Small intestine (tissue), 7 donors: ENCODE measurements around the gene KIZ. TPM values are rescaled to one million over a fixed set of nuclear protein-coding genes. Genes with fewer than 3 reads are reported as not detected.

Source experiments
- DNase-seq, 2 donors: peaks; one replicate each; pipeline versions ENCODE4 v3.0.0 to v3.0.0-alpha.2; 2013
- FAIRE-seq: peaks from 2 replicates; lab custom pipeline; 2012; peaks lifted over from hg19 to GRCh38; lab: Jason Lieb, UNC
- H3K27ac ChIP-seq, 3 donors: one replicate each; pipeline ENCODE4 v1.5.1; 2013; ENCODE audit warnings: low read length in 2 of 3, mild to moderate bottlenecking in 2 of 3, control low read depth in 1 of 3, inconsistent platforms in 1 of 3, low read depth in 1 of 3, moderate library complexity in 1 of 3
- H3K27me3 ChIP-seq, 3 donors: one replicate each; pipeline ENCODE4 v1.6.1; 2013; ENCODE audit warnings: low read length in 3 of 3, inconsistent platforms in 1 of 3; ENCODE audit not compliant: control insufficient read depth in 3 of 3, insufficient read depth in 3 of 3
- H3K36me3 ChIP-seq, 3 donors: one replicate each; pipeline ENCODE4 v1.6.1; 2013; ENCODE audit warnings: low read length in 3 of 3, inconsistent platforms in 1 of 3, low read depth in 1 of 3, mild to moderate bottlenecking in 1 of 3, moderate library complexity in 1 of 3; ENCODE audit not compliant: control insufficient read depth in 3 of 3, insufficient read depth in 2 of 3
- H3K4me1 ChIP-seq, 3 donors: one replicate each; pipeline ENCODE4 v1.6.1; 2013; ENCODE audit warnings: low read length in 2 of 3, inconsistent platforms in 1 of 3, low read depth in 1 of 3, mild to moderate bottlenecking in 1 of 3, moderate library complexity in 1 of 3; ENCODE audit not compliant: control insufficient read depth in 3 of 3, insufficient read depth in 2 of 3
- H3K4me3 ChIP-seq, 3 donors: one replicate each; pipeline ENCODE4 v1.5.1; 2013; ENCODE audit warnings: low read length in 3 of 3, control low read depth in 1 of 3, inconsistent platforms in 1 of 3, low read depth in 1 of 3, mild to moderate bottlenecking in 1 of 3, moderate library complexity in 1 of 3
- H3K9me3 ChIP-seq, 2 donors: one replicate each; pipeline ENCODE4 v1.6.1; 2013; ENCODE audit warnings: low read depth in 1 of 2, low read length in 1 of 2; ENCODE audit not compliant: control insufficient read depth in 2 of 2, insufficient read depth in 1 of 2
- WGBS, 3 donors: extraction: QIAGEN DNeasy Blood & Tissue Kit; methylation state at CpG; one replicate each; pipeline ENCODE4 v1.1.7; 2013; 5-methylcytosine and 5-hydroxymethylcytosine counted together
- polyA plus RNA-seq, 4 donors: library from polyadenylated mRNA; stranded (reverse) in 3 of 4; unstranded in 1 of 4; fragments of 200-250 nt in 3 of 4; fragments of 120-200 nt in 1 of 4; gene quantifications; one replicate each; pipeline versions ENCODE4 v1.2.1 to v1.2.3, GENCODE V29; 2013
- donor health status: healthy with polysubstance abuse.
- donor health status: control.
- donor health status: control.
- donor health status: Bipolar disorder and iron deficiency.
- donor health status: healthy.

KIZ gene
- polyA plus RNA-seq, 4 donors, result 11.7 to 38.4 (median 20.1) TPM

DNA sequence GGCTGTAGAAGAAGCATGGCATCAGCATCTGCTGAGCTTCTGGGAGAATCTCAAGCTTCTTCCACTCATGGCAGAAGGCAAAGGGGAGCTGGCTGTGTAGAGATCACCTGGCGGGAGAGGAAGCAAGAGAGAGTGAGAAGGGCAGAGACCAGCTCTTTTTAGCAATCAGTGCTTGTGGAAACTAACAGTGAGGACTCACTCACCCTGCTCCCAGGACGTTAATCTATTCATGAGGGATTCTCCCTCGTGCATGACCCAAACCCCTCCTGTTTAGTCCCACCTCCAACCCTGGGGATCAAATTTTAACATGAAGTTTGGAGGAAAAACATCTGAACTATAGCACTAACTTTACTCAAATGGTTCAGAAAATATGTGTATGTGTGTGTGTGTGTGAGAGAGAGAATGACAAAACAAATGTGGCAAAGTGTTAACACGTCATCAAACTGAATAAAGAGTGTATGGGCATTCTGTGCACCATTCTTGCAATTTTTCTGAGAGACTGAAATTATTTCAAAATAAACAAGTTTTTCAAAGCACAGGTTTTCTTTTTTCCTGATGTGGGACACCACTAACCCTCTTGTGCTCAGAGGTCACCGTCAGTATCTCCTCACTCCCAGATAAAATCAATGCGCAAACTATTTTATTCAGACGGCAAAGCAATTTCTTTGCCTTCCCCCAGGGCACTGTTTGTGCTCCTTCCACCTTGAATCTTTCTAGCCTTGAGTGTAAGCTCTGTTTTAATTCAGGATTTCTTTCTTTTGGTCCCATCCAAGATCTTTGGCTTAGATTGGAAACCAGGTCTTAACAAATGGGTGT is 154.0 kb downstream of the KIZ start:
- Histone ChIP-seq H3K27me3 (no peaks in the 10 kb centered on the region), H3K9me3 (no peaks in the 10 kb centered on the region), H3K27ac (no peak overlapping the region), H3K4me3 (no peak overlapping the region), H3K36me3 (no peaks in the 10 kb centered on the region), H3K4me1 (peaks cover 0 to 3% (median 0%) of the 10 kb centered on the region in 3 donors)
- FAIRE-seq (no peak), DNase-seq (no peak)
- WGBS, 3 donors, result 48 to 58% (median 50%) methylated on average over 7 of the region's 7 CpGs

DNA sequence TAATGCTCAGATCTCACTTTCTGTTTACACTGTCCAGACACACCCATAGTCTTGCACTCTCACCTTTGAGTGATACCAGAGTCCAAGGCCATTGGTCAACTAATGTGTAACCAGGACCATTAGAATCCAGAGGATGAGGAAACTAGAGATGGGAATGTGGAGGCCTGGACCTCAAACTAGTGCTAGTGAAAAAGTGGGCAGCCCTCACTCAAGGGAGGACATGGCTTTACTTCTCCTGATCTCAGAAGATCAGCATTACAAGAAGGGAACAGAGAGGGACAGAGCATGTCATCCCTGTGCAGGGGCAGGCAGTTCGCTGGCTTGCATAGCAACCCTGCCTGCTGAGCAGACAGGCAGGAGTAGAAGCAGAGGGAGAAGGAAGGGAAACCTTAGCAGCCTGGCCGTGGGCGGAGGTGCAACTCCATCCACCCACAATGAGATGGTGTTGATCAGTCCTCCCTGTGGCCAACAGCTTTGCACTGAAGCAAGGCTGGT is 154.7 kb downstream of the KIZ start:
- no peak overlapping the region for H3K27ac ChIP-seq
- H3K4me1 ChIP-seq, result peaks cover 0 to 3% (median 0%) of the 10 kb centered on the region in 3 donors
- FAIRE-seq, result no peak
- no peaks in the 10 kb centered on the region for H3K27me3 ChIP-seq
- WGBS, 3 donors, result 62 to 71% (median 67%) methylated on average over 3 of the region's 3 CpGs
- peak in 1 of 2 donors; percentile 82 for DNase-seq
- H3K9me3 ChIP-seq, result no peaks in the 10 kb centered on the region
- H3K4me3 ChIP-seq, result no peak overlapping the region
- H3K36me3 ChIP-seq, result no peaks in the 10 kb centered on the region

DNA sequence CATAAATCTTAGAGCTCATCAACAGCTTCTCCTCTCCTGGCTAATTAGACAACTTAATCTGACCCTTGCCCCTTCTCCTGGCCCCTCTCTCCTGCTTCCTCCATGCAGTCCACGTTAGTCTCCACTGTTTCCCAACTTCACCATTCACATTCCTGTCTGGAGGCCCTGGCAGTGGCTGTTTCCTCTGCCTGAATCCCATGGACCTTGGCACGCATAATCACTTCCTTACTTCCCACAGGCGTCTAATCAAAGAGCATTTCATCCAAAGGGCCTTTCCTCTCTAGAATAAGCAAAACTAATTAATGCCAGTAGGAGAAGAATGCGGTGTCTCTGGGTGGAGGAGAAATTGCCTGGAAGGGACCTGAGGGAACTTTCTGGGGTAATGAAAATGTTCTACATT is 160.9 kb downstream of the KIZ start:
- H3K9me3 ChIP-seq, result peaks cover 0 to 6% of the 10 kb centered on the region in 2 donors
- FAIRE-seq (no peak), DNase-seq (peak; percentile 24 to 27)
- H3K27me3 ChIP-seq, result peaks cover 0 to 5% (median 0%) of the 10 kb centered on the region in 3 donors
- H3K27ac ChIP-seq, result no peak overlapping the region
- 36 to 52% (median 48%) methylated on average over 4 of the region's 4 CpGs for WGBS, 3 donors
- no peak overlapping the region for H3K4me3 ChIP-seq
- H3K4me1 ChIP-seq, result no peaks in the 10 kb centered on the region
- no peaks in the 10 kb centered on the region for H3K36me3 ChIP-seq

DNA sequence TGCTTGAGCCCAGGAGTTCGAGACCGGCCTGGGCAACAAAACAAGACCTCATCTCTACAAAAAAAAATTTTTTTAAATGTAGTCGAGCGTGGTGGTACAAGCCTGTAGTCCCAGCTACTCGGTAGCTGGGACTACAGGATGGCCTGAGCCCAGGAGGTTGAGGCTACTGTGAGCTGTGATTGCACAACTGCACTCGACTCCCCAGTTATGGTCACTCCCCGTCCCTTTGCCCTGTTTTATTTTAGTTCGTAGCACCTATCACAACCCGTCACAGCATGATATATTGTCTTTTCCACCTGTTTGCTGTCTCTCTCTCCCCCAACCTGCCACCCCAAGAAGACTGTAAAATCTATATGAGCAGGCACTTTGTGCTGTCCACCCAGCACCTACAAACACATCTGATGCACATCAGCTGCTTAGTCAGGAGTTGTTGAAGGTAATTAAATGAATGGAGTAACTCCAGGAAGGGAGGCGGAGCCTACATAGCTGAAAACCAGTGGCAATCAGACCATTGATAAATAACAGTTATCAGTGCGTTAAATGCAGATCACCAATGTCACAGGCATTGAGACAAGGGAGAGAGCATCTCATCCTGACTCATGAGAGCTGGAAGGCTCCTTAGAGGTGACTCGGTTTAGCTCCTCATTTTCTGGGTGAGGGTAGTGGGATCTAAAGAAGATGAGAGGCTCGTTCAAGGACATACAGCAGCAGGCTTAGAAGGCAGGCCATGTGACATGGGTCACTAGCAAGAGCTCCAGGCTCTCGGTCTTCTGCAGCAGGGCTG is 162.9 kb downstream of the KIZ start:
- H3K4me1 ChIP-seq, result no peaks in the 10 kb centered on the region
- no peak overlapping the region for H3K27ac ChIP-seq
- peaks cover 0 to 5% (median under 1%) of the 10 kb centered on the region in 3 donors for H3K27me3 ChIP-seq
- peaks cover 0 to 6% of the 10 kb centered on the region in 2 donors for H3K9me3 ChIP-seq
- DNase-seq, result peak; percentile 24 to 31
- no peaks in the 10 kb centered on the region for H3K36me3 ChIP-seq
- WGBS, 3 donors, result 48 to 70% (median 62%) methylated on average over 14 of the region's 14 CpGs
- no peak for FAIRE-seq
- no peak overlapping the region for H3K4me3 ChIP-seq

DNA sequence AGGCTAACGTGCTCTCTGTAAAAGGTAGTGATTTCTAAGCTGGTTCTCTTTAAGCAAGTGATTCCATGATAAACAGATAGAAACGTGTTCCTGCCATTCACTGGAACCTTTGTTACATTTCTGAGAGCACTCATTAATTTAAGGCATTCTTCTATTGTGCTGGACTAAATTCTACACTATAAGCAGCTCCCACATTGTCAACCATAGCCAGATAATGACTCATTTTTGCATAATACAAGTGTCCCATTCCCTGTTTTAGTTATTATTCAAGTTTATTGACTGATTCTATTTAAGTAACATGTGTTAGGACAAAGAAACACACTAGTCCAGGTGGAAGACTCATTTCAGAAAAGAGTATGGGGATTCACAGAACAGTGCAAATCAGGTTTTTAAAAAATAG is 163.8 kb downstream of the KIZ start:
- H3K4me3 ChIP-seq, result no peak overlapping the region
- no peaks in the 10 kb centered on the region for H3K36me3 ChIP-seq
- FAIRE-seq (no peak), DNase-seq (no peak)
- H3K27me3 ChIP-seq, result peaks cover 0 to 5% (median 3%) of the 10 kb centered on the region in 3 donors
- no peaks in the 10 kb centered on the region for H3K4me1 ChIP-seq
- WGBS, 3 donors, result 14 to 32% (median 29%) methylated on average over 2 of the region's 2 CpGs
- H3K9me3 ChIP-seq, result peaks cover 0 to 6% of the 10 kb centered on the region in 2 donors
- H3K27ac ChIP-seq, result no peak overlapping the region

DNA sequence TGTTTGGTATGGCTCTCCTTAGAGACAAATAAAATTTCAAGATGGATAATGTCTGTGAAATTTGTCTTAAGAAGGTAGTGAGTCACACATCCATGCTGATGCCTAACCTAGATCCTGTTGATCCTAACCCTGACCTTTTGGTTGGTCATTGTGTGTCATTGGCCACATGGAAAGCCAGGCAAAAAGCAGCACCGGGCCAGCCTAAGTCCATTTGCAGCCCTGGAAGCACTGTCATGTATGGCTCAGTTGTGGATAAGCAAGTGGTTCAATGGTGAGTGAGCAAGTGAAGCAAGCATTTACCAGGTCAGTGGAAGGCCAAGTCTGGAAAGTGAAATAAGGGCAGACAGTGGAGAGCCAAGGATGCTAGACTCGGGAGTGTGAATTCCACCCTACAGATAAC is 165.1 kb downstream of the KIZ start:
- peaks cover 0 to 3% (median 3%) of the 10 kb centered on the region in 3 donors for H3K27me3 ChIP-seq
- FAIRE-seq (no peak), DNase-seq (no peak)
- H3K4me1 ChIP-seq, result no peaks in the 10 kb centered on the region
- H3K9me3 ChIP-seq, result peaks cover 0 to 1% of the 10 kb centered on the region in 2 donors
- H3K4me3 ChIP-seq, result no peak overlapping the region
- 77 to 89% (median 82%) methylated on average over 2 of the region's 2 CpGs for WGBS, 3 donors
- no peaks in the 10 kb centered on the region for H3K36me3 ChIP-seq
- no peak overlapping the region for H3K27ac ChIP-seq

DNA sequence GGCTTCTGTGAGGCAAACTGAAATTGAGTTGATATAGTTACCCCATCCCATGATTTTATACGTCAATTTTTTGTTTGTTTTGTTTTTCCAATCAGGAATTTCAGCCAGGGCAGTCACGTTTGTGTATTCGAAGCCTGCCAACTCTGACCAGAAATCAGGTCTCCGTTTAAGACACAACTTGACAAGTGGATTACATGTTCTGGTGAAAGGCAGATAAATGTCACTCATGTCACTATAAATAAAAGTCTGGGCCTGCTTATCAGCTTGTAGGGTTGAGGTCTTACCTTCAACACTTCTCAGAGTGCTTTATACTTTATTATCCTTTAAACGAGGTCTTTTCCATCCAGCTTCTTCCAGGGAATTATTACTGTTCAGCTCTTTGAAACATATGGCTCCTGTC is 168.9 kb downstream of the KIZ start:
- no peak for FAIRE-seq
- 68 to 75% (median 72%) methylated on average over 5 of the region's 5 CpGs for WGBS, 3 donors

More for the DNA sequence above, 168.9 kb downstream of the KIZ start:
- no peaks in the 10 kb centered on the region for H3K4me1 ChIP-seq
- no peak overlapping the region for H3K27ac ChIP-seq
- H3K36me3 ChIP-seq, result no peaks in the 10 kb centered on the region
- no peaks in the 10 kb centered on the region for H3K9me3 ChIP-seq
- no peak for DNase-seq
- no peak overlapping the region for H3K4me3 ChIP-seq
- peaks cover 0 to 3% (median 0%) of the 10 kb centered on the region in 3 donors for H3K27me3 ChIP-seq
